H1 (cell line): ENCODE measurements around the gene P2RY14. TPM values are rescaled to one million over a fixed set of nuclear protein-coding genes. Genes with fewer than 3 reads are reported as not detected.

Source experiments
- CBX5 ChIP-seq: fragments of 300-800, 300-1000 bp; sonication (generic); IDR thresholded peaks from 2 replicates; pipeline ENCODE4 v1.7.1; 2016; ENCODE audit warnings: antibody characterized with exemption, low read length, low read depth
- CTBP2 ChIP-seq: IDR thresholded peaks from 2 replicates; pipeline ENCODE4 v1.7.0; 2011; ENCODE audit warnings: borderline replicate concordance, mild to moderate bottlenecking, moderate library complexity, mixed read lengths, low read length; ENCODE audit not compliant: insufficient read depth, insufficient read length
- KDM4A ChIP-seq: IDR thresholded peaks from one replicate; pipeline ENCODE4 v1.7.1; 2012; ENCODE audit warnings: low read depth, mild to moderate bottlenecking, moderate library complexity, low read length, inconsistent platforms; ENCODE audit not compliant: severe bottlenecking
- NANOG ChIP-seq: IDR thresholded peaks from 2 replicates; pipeline ENCODE4 v1.6.1; 2011; ENCODE audit warnings: low read length, low read depth, mild to moderate bottlenecking, inconsistent platforms; ENCODE audit not compliant: insufficient read depth, poor library complexity, severe bottlenecking
- POU5F1 ChIP-seq: IDR thresholded peaks from 2 replicates; pipeline ENCODE4 v1.6.1; 2011; ENCODE audit warnings: low read depth, mild to moderate bottlenecking, low read length, moderate library complexity
- polyA plus RNA-seq, 7 experiments: library from polyadenylated mRNA; depleted of rRNA in 3 of 7; stranded (reverse) in 5 of 7; unstranded in 2 of 7; fragments of >200 nt in 5 of 7; fragments of 200-250 nt in 2 of 7; gene quantifications; 1 replicate in 5 of 7; 2 replicates in 1 of 7; 4 replicates in 1 of 7; pipeline versions ENCODE4 v1.2.1 to v1.2.3, GENCODE V29; 2011 to 2013; ENCODE audit warnings: missing spikeins in 2 of 7, mixed read lengths in 2 of 7
- total RNA-seq: library from RNA; stranded (reverse); fragmentation: NEBNext Ultra II Directional; extraction: Animal tissue kit (Norgen Biotek cat#: 25700); gene quantifications from 2 replicates; pipeline ENCODE4 v1.2.1, GENCODE V29; 2021

The P2RY14 gene
- total and polyA plus RNA-seq, 2 of the 8 experiments (the other 6 are each of a cell fraction or from before 2014, with no cell fraction given): not detected

DNA sequence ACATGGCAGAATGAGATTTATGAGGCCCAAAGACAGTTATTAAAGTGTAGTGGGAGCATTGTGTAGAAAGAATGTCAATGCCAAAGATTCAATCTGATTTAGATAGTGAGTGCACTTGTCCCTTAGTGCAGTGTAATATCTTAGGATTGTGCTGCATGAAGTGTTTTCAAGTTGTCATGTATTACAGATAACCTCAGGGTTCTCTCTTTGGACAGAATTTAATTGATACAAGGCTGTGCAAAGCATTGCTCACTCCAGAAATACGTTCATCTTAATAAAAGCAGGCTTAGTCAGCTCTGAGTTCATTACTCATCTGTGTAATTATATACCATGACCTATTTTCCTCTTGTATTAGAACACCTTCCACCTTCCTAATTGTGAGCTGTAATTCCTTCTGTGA is 59.3 kb downstream of the P2RY14 start (continued):
- TF ChIP-seq CBX5 (no peak), KDM4A (no peak), CTBP2 (no peak), POU5F1 (no peak), NANOG (no peak)
